Activated CD4-positive, alpha-beta T cell treated with anti-CD3 and anti-CD28 coated beads for 1 hour (primary cell): Measurements from ENCODE around the gene CNTN2.

ENCODE experiments used
- DNase-seq: peaks from one replicate; pipeline ENCODE4 v3.0.0-alpha.2; 2020

CNTN2 gene

DNA sequence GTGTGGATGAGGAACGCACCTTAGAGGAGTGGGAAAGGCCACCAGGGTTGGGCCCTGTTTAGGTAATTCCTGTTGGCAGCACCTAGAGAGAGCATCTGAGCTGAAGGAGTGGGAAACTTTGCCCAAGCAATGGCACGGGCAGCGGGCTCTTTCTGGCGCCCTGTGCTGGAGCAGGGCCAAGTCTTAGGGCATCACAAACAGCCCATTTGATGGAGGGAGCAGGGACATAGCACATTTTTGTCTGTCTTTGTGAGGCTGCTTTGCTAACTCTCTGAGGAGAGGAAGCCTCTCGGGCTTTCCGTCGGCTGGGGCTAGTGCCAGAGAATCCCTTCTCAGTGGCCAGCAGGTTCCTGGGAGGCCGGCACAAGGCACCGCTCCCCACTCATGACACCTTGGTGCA, 22.5 kb upstream of the CNTN2 start:
- no peak for DNase-seq

DNA sequence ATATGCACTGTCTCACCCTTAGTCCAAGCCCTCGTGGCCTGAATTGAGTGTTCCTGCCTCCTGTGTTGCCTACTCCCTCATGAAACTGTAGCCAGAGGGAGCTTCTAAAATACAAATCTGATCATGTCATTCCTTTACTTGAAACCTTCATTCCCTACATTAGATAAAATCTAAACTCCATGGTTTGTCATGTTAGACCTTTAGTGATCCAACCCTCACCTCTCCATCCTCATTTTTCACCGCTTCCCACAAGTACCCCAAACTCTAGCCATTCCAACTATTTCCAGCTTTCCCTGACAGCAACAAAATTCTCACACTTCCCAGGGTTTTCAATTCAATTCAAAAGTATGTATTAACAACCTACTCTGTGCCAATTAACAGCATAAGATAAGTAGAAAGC, 18.3 kb upstream of the CNTN2 start:
- DNase-seq = no peak

DNA sequence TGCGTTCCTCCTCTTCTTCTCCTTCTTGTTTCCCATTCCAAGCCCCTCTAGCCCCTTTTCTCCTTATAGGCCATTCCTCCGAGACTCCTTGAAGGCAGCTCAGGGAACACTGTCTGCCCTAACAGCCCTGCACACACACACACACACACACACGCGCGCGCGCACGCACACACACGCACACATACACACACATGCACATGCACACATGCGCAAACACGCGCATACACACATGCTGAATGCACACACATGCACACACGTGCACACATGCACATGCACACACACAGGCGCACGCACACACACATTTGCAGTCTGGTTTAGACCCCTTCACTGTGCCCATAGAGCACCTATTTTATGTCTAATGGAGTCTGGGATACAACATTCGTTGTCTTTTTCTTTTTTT, 17.8 kb upstream of the CNTN2 start:
- no peak for DNase-seq

DNA sequence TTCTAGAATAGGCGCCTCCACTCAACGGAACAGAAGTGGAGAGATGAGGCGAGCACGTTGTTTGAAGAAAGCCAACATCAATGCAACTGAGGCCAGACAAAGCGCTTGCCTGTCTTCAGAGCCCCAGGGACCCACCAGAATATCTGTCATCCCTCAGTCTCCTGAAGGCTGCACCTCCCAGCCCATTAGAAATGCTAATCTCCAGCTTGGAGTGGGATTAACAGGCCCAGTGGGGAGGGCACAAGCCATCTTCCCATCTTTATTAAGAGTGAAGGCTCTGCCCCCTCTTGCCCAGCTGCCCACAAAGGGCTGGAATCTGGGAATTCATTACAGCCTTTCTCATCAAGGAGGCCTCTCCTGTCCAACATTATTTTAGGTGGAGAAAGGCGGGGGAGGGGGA, 16.8 kb upstream of the CNTN2 start:
- no peak for DNase-seq

DNA sequence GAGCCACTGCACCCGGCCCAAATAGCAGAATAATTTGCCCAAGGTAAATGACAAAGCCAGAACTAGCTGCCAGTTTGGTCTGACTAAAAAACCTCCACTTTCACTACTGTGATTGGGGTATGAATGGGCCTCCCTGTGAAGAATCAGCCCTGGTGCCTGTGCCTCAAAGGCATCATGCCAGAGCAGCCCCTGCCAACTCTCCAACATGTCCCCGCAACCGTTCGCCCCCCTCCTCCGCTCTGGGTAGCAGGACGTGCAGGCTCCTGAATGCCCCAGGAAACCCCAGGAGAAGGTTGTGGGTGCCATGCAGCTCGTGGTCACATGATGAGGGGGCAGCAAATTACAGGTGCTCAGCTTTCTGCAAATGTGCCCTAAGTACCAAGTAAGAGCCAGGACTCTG, 14.6 kb upstream of the CNTN2 start:
- no peak for DNase-seq

DNA sequence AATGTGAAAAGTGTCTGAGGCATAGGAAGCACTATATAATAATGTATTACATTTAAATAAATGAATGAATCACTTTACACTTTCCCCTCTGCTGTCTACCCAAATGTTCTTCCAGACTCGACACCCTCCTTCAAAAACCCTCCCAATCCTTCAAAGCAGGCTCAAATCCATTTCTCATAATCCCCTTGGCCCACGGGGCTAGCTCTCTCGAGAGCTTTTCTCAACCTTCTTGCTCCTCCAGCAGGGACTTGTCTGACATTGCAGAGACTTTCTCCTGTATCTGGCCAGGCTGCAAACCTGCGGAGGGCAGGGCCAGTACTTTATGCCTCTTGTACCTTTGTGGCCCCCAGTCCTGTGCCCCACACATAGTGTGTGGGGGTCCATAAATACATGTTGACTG, 14.1 kb upstream of the CNTN2 start:
- DNase-seq = no peak

DNA sequence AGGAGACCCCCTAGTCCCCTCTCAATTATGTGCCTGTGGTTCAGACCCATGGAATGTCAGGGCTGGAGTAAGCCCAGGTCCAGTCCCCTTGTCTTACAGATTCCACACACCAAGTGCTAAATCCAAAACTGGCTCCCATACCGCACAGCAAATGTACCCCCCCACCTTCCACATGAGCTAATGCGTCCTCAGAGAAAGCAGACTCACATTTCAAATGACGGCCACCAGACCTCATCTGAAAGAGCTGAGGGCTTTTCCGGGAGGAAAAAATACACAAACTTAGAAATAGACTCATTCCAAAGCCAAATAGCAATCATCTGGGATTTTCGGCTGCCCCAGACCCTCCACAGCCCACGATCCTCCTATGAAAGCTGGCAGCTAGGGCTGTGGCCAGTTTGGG, 12.8 kb upstream of the CNTN2 start:
- no peak for DNase-seq

DNA sequence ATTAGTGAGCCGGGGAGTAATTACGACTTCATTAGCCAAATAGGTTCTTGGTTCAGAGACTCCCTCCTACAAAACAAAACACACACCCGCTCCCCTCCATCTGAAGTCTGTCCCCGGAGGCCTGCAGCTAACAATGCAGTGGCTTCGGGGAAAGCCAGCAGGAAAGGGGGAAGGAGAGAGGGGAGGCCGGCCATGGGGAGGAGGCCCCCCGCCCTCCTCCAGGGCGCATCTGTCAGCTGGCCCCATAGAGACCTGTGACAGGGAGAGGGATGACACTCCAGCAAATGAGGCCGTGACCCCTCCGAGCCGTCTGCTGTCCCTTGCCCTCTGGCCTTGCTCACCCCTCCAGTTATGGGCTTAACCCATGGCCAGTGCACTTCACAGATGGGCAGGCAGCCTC, 12.1 kb upstream of the CNTN2 start:
- no peak for DNase-seq

DNA sequence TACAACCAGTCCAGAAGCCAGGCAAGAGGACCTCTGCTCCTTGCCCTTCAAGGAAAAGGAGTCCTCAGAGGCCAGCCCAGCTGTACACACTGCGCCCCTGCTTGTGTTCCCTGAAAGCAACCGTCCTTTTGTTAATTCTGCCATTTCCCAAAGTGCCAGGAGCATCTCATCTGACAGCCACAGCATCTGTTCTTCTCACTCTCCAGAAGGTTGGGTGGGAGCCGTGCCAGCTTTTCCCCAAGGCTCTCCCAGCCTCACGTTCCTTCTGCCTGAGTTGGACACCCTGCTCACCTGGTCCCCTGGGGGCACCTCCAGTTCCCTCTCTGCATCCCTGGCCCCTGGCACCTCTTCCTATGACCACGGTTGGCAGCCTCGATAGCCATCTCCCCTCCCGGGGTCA, 10.5 kb upstream of the CNTN2 start:
- no peak for DNase-seq

DNA sequence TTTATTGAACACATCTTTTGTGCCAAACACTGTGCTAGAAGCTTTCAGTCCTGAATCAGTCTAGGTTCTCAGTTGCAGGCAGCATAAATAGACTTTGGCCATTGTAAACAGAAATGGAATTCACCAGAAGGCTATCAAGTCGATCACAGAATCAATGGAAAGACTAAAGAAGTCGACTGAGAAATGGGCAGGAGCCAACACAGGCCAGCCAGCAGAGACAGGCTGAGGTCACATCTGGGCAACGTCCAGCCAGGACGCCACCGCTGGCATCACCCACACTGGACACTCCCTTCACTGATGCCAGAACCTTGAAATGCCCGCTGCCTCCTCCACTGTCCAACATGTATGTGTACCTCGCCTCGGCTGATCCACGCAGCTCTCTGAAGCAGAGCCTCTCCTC, 5.5 kb upstream of the CNTN2 start:
- no peak for DNase-seq

DNA sequence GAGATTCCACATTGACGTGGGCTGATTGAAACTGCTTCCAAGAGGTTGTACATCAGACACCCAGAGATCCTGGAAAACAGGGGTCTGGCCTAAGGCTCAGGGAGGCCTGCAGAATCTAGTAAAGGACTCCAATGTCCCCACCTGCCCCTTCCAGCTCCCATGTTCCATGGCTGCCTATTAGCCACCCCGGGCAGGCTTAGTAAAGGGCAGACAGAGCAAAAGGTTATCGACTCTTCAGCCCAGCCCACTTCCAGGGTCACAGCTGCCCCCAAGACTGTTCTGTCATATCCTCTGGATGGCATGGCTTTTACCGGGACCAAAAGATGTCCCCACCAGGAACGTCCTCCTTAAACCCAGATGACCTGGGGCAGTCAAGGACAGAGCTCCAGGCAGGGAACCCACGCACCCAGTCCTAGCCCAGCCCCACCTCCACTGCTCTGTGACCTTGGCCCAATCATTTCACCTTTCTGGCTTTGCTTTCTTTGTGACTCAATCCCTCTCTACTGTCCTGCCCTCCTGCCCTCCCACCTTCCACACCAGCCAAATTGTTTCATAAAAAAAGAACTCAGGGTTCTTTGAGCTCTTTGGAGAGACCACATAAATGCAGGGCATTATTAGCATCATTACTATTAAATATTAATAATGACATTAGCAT, 4.8 kb upstream of the CNTN2 start:
- no peak for DNase-seq

DNA sequence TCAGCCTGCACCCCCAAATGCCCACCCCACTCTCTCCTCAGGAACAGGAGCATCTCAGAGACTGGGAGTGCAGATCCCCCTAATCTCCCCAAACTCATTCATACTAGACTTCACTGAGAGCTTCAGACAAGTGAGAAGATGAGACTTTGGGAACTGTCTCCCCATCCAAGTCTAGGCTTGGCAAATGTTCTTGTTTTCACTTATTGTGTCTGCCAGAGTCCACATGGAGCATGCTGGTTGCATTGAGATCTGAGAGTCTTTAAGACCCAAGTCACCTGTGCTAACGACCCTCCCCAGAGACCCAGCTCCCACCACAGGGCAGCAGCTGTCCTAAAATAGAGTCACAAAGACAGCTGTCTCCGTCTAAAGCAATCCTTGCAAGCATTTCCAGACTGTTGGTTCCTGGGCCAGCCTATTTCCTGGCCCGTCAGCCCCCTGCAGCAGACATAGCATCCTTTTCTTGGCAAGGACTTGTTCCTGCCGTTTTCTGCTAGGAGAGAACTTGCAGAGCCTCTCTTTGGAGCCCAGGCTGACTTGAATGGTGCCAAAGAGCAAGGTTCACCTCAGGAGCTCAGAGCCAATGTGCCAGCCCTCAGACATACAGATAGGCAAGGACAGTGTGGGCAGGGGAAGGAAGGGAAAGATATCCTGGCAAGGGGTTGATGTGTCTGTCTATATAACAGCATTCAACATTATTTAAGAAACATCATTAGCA, 1.9 kb upstream of the CNTN2 start:
- no peak for DNase-seq

DNA sequence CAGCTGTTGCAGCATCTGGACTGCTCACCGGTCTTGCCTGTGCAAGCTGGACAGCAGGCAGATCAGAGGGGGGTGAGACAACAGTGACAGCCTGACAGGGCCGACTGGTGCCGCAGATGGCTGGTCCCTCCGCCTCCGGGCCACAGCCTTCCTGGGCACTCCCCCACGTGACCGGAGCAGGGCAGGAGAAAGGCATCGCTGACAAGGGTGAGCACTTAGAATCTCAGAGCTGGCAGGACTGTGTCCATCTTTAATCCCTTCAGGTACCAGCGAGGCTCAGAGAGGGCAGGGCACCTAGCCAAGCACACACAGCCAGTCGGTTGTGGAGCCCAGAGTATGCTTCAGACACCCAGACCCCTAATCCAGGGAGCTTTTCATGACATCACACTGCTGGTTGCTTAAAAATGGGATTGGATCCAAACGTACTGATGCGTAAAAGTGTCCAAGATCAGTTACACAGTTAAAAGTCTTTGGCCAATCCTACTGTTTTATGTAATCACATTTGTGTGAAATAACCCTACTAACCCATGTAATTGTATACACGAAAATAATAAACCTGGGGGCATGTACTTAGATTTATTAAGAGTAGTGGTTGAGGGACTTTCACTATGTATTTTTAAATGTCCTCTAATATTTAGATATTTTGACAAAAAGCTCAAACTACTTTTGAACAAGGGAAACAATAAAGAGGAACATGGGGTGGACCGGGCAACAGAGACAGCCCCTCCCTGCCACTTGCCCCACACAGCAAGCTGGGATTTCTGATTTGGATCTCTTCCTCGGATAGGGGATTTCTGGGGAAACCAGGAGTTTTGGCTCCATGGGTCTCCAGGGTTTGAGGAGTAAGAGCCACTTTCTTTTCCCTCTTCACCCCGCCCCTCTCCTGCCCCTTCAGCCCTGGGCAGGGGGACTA, 758 bp upstream of the CNTN2 start:
- no peak for DNase-seq

DNA sequence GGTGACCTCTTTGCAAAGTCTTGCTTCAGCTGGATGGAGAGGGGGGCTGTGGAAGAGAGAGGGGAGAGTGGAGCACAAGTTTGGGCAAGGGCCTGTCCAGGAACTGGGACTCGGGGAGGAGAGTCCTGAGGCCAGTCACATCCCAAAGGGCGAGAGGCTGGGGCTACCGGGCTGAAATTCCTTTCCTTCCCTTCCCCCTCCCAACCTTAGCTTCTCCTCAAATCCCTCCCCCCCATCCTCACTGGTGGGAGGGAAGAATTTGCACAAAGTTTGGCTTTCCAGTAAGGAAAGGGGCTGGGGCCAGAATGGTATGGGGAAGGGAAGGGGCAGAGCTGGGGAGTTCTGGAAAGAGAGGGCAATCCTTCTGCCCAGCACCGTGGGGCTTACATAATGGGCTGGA, 854 bp downstream of the CNTN2 start:
- no peak for DNase-seq

DNA sequence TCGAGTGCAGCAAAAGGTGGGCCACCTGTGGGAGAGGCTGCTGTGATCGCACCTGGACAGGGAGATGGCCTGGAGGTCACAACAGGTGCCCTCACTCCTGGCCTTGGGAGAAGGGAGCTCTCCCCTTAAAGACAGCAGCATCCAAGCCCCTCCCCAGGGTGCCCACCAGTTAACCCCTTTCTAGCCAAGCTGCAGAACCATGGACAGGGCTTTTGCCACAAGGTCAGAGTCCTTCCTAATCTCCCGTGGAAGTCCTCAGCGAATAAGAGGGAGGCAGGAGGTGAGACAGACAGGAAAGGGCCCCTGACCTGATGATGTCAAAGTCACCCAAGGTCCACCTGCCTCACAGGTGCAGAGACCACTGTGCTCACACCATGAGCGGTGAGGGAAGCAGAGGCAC, 1.7 kb downstream of the CNTN2 start:
- DNase-seq = no peak

DNA sequence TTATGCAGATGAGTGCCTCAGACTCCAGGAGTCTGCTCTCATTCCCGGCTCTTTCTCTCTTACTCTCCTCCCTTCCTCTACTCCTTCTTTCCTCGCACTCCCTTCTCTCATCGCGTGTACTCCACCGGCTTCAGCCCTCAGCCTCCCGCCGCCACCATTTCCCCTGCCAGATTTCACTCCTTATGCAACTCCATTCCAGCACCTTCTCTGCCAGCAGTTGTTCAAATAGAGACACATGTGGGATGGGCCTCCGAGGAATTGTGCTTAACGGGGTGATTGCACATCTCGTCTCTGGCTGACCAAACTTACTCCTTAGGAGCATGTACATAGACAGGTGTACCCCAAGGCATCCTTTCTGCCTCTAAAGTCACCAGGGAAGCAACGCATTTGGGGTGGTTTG, 2.1 kb downstream of the CNTN2 start:
- no peak for DNase-seq

DNA sequence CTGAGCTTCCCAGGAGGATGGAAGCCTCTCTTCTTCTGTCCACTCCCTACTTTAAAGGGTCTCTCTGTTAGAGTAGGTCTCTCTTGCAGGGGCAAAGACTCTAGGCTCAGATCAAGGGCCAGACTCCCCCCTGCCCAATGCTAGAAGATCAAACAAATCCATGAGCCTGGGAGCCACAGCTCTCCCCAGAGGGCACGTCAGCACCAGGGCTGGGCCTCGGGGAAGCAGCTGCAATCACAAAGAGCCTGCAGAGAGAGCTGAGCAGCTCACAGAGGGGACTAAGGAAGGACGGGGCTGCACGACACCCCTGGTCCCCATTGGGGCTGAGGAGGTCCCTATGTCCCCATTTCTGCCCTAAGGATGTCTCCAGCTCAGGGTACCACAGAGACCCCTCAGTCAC, 3.9 kb downstream of the CNTN2 start:
- DNase-seq = no peak

DNA sequence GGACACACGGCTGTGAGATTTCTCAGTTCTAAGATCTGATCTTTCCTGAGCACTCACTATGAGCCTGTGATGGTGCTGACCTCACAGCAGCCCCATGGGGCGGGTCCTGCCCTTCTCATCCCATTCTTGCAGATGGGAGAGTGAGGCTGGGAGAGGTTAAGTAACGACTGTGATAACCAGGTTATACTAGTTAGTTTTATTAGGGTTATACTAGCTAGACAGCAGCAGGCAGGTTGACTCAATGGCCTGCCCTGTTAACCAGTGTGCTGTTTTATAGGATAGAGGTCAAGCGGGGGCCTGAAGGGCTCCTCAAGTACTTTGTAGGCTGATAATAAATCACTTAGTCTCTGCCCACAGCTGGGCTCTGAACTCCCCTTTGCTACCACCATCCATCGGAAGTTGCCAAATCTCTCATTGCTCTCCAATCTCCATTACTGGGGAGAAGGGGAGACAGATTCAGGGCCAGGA, 4.8 kb downstream of the CNTN2 start:
- no peak for DNase-seq

DNA sequence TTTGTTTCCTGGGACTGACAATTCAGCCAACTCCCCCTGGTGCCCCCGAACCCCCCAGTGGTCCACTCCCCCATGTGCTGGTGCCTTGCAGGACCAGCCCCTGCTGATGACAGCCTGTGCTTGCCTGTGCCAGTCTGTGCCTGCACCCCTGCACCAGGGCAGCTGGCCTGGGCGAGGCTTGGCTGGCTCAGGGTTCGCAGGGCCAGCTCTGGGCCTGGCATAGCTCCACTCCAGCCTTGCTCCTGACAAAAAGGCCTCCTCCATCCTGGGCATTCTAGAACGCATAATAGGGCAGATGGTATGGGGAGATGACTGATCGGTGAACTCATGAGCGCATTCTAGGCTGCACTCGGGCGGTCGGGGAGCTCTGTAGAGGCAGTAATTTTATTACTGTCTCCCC, 5.4 kb downstream of the CNTN2 start:
- no peak for DNase-seq

DNA sequence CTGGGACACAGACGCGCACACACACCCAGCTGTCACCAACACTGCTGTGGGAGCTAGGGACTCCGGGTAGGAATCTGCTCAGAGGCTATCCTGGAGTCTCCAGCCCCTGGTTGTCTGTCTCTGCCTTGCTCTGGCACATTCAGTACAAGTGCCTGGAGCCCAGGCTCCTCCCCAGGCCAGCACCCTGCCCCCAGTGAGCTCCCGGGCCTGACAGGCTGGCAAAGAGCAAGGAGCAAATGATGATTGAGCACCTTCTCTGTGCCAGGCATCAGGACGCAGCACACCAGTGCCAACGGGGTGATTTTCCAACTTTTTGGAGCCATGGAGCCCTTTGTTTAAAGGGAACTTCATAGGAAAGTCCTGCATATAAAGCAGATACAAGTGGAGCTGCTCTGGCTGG, 6.5 kb downstream of the CNTN2 start:
- DNase-seq = no peak

DNA sequence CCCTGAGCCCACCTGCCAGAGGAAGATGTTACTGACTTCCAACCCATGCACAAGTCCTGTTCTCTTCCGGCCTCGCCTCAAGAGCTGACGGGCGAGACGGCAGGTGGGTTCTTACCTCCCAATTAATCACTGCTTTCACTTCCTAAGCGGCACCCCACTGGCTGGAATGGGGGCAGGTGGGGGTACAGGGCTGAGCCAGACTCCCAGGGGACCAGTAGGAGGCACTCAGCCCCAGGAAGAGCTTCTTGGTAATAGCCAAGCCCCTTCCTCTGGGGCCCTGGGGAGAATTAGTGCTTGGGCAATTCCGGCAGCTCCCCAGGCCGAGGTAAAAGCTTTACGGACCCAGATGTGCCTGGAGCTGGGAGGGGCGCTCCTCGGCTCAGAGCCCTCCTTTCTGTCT, 9.7 kb downstream of the CNTN2 start:
- DNase-seq = no peak

DNA sequence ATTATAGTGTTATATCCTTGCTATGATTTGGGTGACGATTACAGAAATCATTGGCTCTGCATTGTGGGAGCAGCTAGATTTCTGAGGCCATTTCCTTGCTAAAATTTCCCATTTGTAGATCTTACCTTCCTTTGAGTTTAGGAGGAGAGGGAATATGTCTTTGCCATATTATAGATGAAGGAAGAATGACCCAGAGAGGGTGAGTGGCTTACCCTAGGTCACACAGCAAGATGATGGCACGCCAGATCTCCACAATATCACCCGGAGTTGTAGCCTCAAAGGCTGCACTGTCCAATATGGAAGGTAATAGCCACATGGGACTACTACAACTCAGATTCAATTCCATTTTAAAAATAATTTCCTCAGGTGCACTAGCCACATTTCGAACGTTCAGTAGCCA, 10.3 kb downstream of the CNTN2 start:
- no peak for DNase-seq

DNA sequence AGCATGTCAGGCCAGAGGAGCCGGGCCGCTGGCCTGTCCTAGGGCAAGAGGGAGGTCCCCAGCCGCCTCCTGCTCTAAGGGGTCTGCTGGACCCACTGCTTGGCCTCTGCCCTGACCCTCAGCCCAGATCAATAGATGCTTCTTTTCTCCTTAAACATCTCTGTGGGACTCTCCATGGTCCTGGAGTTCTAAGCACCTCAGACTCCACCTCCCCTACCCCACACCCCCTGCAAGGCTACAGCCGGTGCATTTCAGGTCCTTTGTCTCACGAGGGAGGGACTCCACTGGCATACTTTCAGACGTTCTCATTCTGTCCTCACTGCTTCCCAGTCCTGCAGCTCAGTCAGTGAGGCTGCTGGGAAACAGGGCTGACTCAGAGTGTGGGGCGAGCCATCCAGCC, 11.0 kb downstream of the CNTN2 start:
- no peak for DNase-seq

DNA sequence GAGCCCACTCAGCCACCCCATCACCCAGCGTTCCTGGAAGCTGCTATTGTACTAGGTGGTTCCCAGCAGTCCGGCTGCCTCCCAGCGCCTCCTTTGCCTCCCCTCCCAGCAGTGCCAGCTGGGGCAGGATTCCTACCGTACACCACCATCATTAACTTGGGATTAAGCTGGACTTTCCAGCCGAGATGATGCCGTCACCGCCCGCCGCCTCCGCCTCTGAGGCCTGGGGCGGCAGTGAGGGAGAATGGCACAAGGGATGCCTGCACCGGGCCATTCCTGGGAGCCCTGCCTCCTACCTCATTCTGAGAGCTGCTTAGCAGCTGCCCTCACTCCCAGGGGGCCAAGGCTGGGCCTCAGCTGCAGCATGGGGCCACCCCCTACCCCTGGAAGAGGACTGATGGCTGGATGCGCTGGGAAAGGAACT, 13.2 kb downstream of the CNTN2 start:
- no peak for DNase-seq
